Right renal cortex interstitium (tissue), 3 donors: Measurements from ENCODE around the gene PIK3R3. TPM values are rescaled to one million over a fixed set of nuclear protein-coding genes. Genes with fewer than 3 reads are reported as not detected.

Source experiments
- DNase-seq, 3 donors: peaks; one replicate each; pipeline ENCODE4 v3.0.0-alpha.2; 2013; ENCODE audit warnings: low read depth in 3 of 3, low spot score in 2 of 3
- polyA plus RNA-seq, 3 donors: library from polyadenylated mRNA; unstranded; fragments of 120-200 nt; gene quantifications; one replicate each; pipeline ENCODE4 v1.2.1, GENCODE V29; 2013; ENCODE audit not compliant: insufficient read length in 3 of 3

PIK3R3 gene
- polyA plus RNA-seq, 3 donors = 29.9 to 32.3 (median 32.0) TPM

GRCh38 chr1:46001081-46001785 is 131.2 kb downstream of the PIK3R3 start:
- no peak for DNase-seq

DNA sequence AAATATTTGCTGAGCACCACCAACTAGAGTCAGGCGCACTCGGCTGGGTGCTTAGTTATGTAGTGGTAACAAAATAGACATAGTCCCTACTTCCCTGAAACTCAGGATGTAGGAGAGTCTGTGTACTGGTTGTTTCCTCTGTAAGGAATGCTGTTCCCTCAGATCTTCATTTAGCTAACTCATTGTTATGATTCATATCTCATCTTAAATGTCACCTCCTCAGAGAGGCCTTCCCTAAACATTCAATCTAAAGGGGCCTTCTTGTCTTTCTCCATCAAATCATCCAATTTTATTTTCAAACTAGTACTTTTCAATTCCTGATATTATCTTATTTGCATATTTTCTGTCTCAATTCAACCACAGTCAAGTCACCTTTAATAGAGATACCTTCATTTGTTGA is 132.9 kb downstream of the PIK3R3 start:
- no peak for DNase-seq

DNA sequence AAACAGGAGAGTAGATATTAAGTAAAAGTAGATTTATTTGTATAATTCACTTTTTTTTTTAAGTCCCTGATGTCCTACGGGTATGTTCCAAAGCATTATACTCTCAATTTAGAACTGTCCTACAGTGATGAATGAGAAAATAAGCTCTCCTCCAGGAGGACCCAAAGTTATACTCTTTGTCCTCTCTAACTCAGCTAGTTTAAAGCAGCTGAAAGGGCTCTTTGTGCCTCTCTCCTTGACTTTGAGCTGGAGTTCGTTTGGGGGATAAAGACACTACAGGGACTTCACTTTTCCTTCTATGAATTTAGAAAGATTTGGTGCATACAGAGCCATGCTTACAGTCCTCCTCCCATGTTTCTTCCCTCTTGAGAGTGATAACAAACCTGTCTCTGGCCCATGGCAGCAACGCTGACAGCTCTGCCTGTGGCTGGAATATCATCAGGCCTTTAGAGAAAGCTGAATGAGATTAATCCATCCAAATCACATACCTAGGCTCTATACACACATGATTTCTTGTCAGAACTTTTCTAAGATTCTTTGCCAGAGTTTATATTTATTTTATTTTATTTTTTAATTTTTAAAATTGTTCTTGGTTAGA is 134.3 kb downstream of the PIK3R3 start:
- no peak for DNase-seq

DNA sequence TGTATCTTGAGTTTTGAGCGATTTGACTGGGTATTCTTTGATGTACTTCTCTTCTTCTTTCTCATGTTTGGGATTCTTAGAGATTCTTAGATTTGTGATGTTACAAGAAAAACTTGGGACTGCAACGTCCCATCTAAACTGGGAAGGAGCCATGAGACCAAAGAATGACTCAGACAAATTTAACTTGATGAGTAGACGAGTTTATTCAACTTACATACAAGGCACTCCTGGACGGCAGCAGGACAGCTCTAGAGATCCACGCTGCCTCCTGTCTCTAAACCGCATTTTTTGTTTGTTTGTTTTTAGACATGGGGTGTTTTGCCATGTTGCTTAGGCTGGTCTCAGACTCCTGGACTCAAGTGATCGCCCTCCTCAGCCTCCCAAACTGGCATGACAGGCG is 137.1 kb downstream of the PIK3R3 start:
- no peak for DNase-seq

DNA sequence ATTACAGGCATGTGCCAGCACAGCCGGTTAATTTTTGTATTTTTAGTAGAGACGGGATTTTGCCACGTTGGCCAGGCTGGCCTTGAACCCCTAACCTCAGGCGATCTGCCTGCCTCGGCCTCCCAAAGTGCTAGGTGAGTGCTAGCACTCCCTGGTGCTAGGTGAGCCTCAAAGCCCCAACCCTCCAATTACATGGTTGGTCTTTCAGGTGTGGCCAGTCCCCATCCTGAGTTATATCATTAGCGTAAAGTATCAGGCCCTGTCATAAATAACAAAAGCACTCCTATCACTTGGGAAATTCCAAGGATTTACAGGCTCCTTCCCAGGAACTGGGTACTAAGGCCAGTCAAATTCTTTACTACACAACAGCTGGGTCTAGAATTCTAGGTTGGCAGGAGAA is 138.0 kb downstream of the PIK3R3 start:
- no peak for DNase-seq

Other genes starting within 250 kb of the PIK3R3 start
- gene TSPAN1, start 42.5 kb upstream of the PIK3R3 start, polyA plus RNA-seq = 10 to 100 TPM; 75.4 to 94.9 (median 81.0) TPM
- not detected for gene P3R3URF, start 43.9 kb upstream of the PIK3R3 start, polyA plus RNA-seq
- 10 to 100 TPM; 68.3 to 72.6 (median 71.9) TPM for gene POMGNT1, start 65.8 kb upstream of the PIK3R3 start, polyA plus RNA-seq
- 1 to 10 TPM; 2.6 to 3.0 (median 2.8) TPM for gene LURAP1, start 70.7 kb upstream of the PIK3R3 start, polyA plus RNA-seq
- 10 to 100 TPM; 10.4 to 12.8 (median 10.9) TPM for gene RAD54L, start 115.1 kb upstream of the PIK3R3 start, polyA plus RNA-seq
- 10 to 100 TPM; 73.7 to 77.8 (median 75.9) TPM for gene LRRC41, start 171.0 kb upstream of the PIK3R3 start, polyA plus RNA-seq
- 100 to 1,000 TPM; 468 to 505 (median 473) TPM for gene UQCRH, start 171.1 kb upstream of the PIK3R3 start, polyA plus RNA-seq
- 10 to 100 TPM; 25.4 to 28.0 (median 27.8) TPM for gene NSUN4, start 208.2 kb upstream of the PIK3R3 start, polyA plus RNA-seq